Breast epithelium (tissue), 3 donors: ENCODE data around the gene AGRN.

Source experiments
- POLR2A ChIP-seq: fragments of 450-650 bp; IDR thresholded peaks from one replicate; pipeline ENCODE4 v1.6.1; 2016; ENCODE audit warnings: antibody characterized with exemption, mild to moderate bottlenecking, moderate library complexity
- POLR2AphosphoS5 ChIP-seq, 3 donors: sonication (generic); formaldehyde crosslinking; IDR thresholded peaks; one replicate each; pipeline ENCODE4 v1.6.1; 2017; ENCODE audit warnings: antibody characterized with exemption in 3 of 3
- TF ChIP-seq, protein P1 (sequence below), 3 donors: fragments of 450-650 bp; IDR thresholded peaks; one replicate each; pipeline ENCODE4 v1.5.1; 2016 to 2017; ENCODE audit warnings: antibody characterized with exemption in 3 of 3, mild to moderate bottlenecking in 3 of 3, moderate library complexity in 3 of 3

DNA sequence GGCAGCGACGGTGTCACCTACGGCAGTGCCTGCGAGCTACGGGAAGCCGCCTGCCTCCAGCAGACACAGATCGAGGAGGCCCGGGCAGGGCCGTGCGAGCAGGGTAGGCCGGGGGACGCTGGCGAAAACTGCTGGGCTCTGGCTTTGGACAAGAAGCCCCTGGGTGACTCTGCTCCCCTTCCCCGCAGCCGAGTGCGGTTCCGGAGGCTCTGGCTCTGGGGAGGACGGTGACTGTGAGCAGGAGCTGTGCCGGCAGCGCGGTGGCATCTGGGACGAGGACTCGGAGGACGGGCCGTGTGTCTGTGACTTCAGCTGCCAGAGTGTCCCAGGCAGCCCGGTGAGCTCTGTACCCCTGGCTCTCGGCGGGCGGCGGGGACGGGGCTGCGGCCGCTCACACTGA, 24.0 kb downstream of the AGRN start:
- TF ChIP-seq, protein P1, sequence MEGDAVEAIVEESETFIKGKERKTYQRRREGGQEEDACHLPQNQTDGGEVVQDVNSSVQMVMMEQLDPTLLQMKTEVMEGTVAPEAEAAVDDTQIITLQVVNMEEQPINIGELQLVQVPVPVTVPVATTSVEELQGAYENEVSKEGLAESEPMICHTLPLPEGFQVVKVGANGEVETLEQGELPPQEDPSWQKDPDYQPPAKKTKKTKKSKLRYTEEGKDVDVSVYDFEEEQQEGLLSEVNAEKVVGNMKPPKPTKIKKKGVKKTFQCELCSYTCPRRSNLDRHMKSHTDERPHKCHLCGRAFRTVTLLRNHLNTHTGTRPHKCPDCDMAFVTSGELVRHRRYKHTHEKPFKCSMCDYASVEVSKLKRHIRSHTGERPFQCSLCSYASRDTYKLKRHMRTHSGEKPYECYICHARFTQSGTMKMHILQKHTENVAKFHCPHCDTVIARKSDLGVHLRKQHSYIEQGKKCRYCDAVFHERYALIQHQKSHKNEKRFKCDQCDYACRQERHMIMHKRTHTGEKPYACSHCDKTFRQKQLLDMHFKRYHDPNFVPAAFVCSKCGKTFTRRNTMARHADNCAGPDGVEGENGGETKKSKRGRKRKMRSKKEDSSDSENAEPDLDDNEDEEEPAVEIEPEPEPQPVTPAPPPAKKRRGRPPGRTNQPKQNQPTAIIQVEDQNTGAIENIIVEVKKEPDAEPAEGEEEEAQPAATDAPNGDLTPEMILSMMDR (IDR thresholded peaks at IDR 0.05): no peak
- TF ChIP-seq POLR2A (no peak), POLR2AphosphoS5 (IDR thresholded peaks at IDR 0.05) (no peak)
